Loucy (cell line): ENCODE measurements around the gene ADGRL3.
A peak's percentile ranks its signal among the peaks of the same experiment; 100 is the strongest.

ENCODE experiments used
- H2AFZ ChIP-seq: fragments of 200-600 bp; sonication (generic); 2 replicates; pipeline ENCODE4 v1.6.0; 2016; ENCODE audit warnings: antibody characterized with exemption, mild to moderate bottlenecking, low read length, moderate library complexity
- H3F3A ChIP-seq: fragments of 200-600 bp; 2 replicates; pipeline ENCODE4 v1.6.0; 2016; ENCODE audit warnings: antibody characterized with exemption, low read depth, mild to moderate bottlenecking
- H3K27me3 ChIP-seq: fragments of 200-600 bp; sonication (generic); 2 replicates; pipeline ENCODE4 v1.6.1; 2014; ENCODE audit warnings: low read length, mild to moderate bottlenecking; ENCODE audit not compliant: insufficient read depth, poor library complexity, severe bottlenecking
- H3K36me3 ChIP-seq: fragments of 200-600 bp; sonication (generic); 2 replicates; pipeline ENCODE4 v1.6.1; 2016; ENCODE audit warnings: low read length; ENCODE audit not compliant: insufficient read depth
- H3K4me1 ChIP-seq: fragments of 200-600 bp; sonication (generic); 2 replicates; pipeline ENCODE4 v1.5.1; 2014; ENCODE audit warnings: low read length, mild to moderate bottlenecking; ENCODE audit not compliant: insufficient read depth, poor library complexity, severe bottlenecking
- H3K4me2 ChIP-seq: fragments of 200-600 bp; sonication (generic); 2 replicates; pipeline ENCODE4 v1.6.0; 2014; ENCODE audit warnings: antibody characterized with exemption, low read length, low read depth, mild to moderate bottlenecking; ENCODE audit not compliant: poor library complexity, severe bottlenecking
- H3K4me3 ChIP-seq: fragments of 200-600 bp; sonication (generic); 2 replicates; pipeline ENCODE4 v1.5.1; 2014; ENCODE audit warnings: low read length, mild to moderate bottlenecking, mixed read lengths; ENCODE audit not compliant: poor library complexity, severe bottlenecking
- H3K79me2 ChIP-seq: fragments of 200-600 bp; sonication (generic); 2 replicates; pipeline ENCODE4 v1.6.1; 2014; ENCODE audit warnings: low read length; ENCODE audit not compliant: insufficient read depth
- H3K9ac ChIP-seq: fragments of 200-600 bp; sonication (generic); 2 replicates; pipeline ENCODE4 v1.6.0; 2014; ENCODE audit warnings: mild to moderate bottlenecking, low read depth, low read length, moderate library complexity; ENCODE audit not compliant: poor library complexity, severe bottlenecking
- H3K9me2 ChIP-seq: fragments of 200-600 bp; sonication (generic); replicated peaks from 2 replicates; pipeline ENCODE4 v1.6.1; 2016; ENCODE audit warnings: low read depth, low read length, mixed read lengths
- H3K9me3 ChIP-seq: fragments of 200-600 bp; sonication (generic); 2 replicates; pipeline ENCODE4 v1.6.1; 2014; ENCODE audit warnings: mild to moderate bottlenecking, antibody characterized with exemption, low read length, low read depth; ENCODE audit not compliant: insufficient read depth
- H4K20me1 ChIP-seq: fragments of 200-600 bp; sonication (generic); 2 replicates; pipeline ENCODE4 v1.6.0; 2014; ENCODE audit warnings: antibody characterized with exemption, low read length, mild to moderate bottlenecking; ENCODE audit not compliant: insufficient read depth, poor library complexity, severe bottlenecking
- CTCF ChIP-seq: fragments of 200-600 bp; sonication (generic); conservative IDR thresholded peaks from 2 replicates; pipeline ENCODE4 v1.5.1; 2014; ENCODE audit warnings: mild to moderate bottlenecking, antibody characterized with exemption, low read length
- EZH2phosphoT487 ChIP-seq: fragments of 200-600 bp; IDR thresholded peaks from 2 replicates; pipeline ENCODE4 v1.6.1; 2018; ENCODE audit warnings: antibody characterized with exemption, mild to moderate bottlenecking, moderate library complexity, borderline replicate concordance

ADGRL3 gene

GRCh38 chr4:61923179-61923578, 723.1 kb downstream of the ADGRL3 start:
- no peaks in the 10 kb centered on the region for H3K27me3 ChIP-seq
- no peaks in the 10 kb centered on the region for H3K36me3 ChIP-seq
- TF ChIP-seq EZH2phosphoT487 (no peak), CTCF (no peak)
- H3K9me2 ChIP-seq: no peaks in the 10 kb centered on the region
- H4K20me1 ChIP-seq: no peaks in the 10 kb centered on the region
- H3K9me3 ChIP-seq: no peaks in the 10 kb centered on the region
- H3K4me3 ChIP-seq: no peak overlapping the region
- no peak overlapping the region for H3K4me2 ChIP-seq
- no peak overlapping the region for H2AFZ ChIP-seq
- no peaks in the 10 kb centered on the region for H3K4me1 ChIP-seq
- no peaks in the 10 kb centered on the region for H3F3A ChIP-seq
- H3K9ac ChIP-seq: no peak overlapping the region
- H3K79me2 ChIP-seq: no peaks in the 10 kb centered on the region

GRCh38 chr4:61924131-61924530, 724.0 kb downstream of the ADGRL3 start:
- no peaks in the 10 kb centered on the region for H3K9me3 ChIP-seq
- no peak overlapping the region for H3K9ac ChIP-seq
- no peaks in the 10 kb centered on the region for H3F3A ChIP-seq
- H3K79me2 ChIP-seq: no peaks in the 10 kb centered on the region
- no peak overlapping the region for H2AFZ ChIP-seq
- no peak overlapping the region for H3K4me2 ChIP-seq
- peak; percentile 59 for TF ChIP-seq CTCF
- no peak for TF ChIP-seq EZH2phosphoT487
- no peaks in the 10 kb centered on the region for H3K36me3 ChIP-seq
- no peaks in the 10 kb centered on the region for H3K4me1 ChIP-seq
- H3K27me3 ChIP-seq: no peaks in the 10 kb centered on the region
- no peaks in the 10 kb centered on the region for H3K9me2 ChIP-seq
- no peak overlapping the region for H3K4me3 ChIP-seq
- H4K20me1 ChIP-seq: no peaks in the 10 kb centered on the region

- TF ChIP-seq CTCF: no peak
- TF ChIP-seq EZH2phosphoT487: no peak
- H4K20me1 ChIP-seq: no peaks in the 10 kb centered on the region
- no peaks in the 10 kb centered on the region for H3K27me3 ChIP-seq
- no peak overlapping the region for H3K4me3 ChIP-seq
- H3K36me3 ChIP-seq: no peaks in the 10 kb centered on the region
- no peaks in the 10 kb centered on the region for H3K79me2 ChIP-seq
- H3K9ac ChIP-seq: no peak overlapping the region
- no peaks in the 10 kb centered on the region for H3F3A ChIP-seq
- peaks cover 24% of the 10 kb centered on the region for H3K4me1 ChIP-seq
- peak overlapping the region; percentile 43 for H3K4me2 ChIP-seq
- no peaks in the 10 kb centered on the region for H3K9me3 ChIP-seq
- no peaks in the 10 kb centered on the region for H3K9me2 ChIP-seq
- H2AFZ ChIP-seq: no peak overlapping the region
Measured at GRCh38 chr4:61933527-61933926, 733.4 kb downstream of the ADGRL3 start.
